HG03196 (cell line): Measurements from ENCODE around the gene CDH2.

Experiments
- ATAC-seq: cut with Tn5 transposase; IDR thresholded peaks from one replicate; pipeline ENCODE4 v1.9.1; 2021; ENCODE audit not compliant: unreplicated experiment

CDH2 gene

GRCh38 chr18:28127763-28128658, 48.9 kb downstream of the CDH2 start:
- no peak for ATAC-seq

- no peak for ATAC-seq
Measured at GRCh38 chr18:28127228-28127627, 49.7 kb downstream of the CDH2 start.

- no peak for ATAC-seq
Measured at GRCh38 chr18:28126768-28127167, 50.2 kb downstream of the CDH2 start.

- no peak for ATAC-seq
Measured at GRCh38 chr18:28125051-28125450, 51.9 kb downstream of the CDH2 start.

GRCh38 chr18:28124131-28125029, 52.5 kb downstream of the CDH2 start:
- no peak for ATAC-seq

GRCh38 chr18:28123401-28124030, 53.4 kb downstream of the CDH2 start:
- no peak for ATAC-seq

GRCh38 chr18:28120828-28121515, 56.0 kb downstream of the CDH2 start:
- no peak for ATAC-seq

- no peak for ATAC-seq
Measured at GRCh38 chr18:28116461-28116860, 60.5 kb downstream of the CDH2 start.

- ATAC-seq: no peak
Measured at GRCh38 chr18:28115149-28115550, 61.8 kb downstream of the CDH2 start.

- ATAC-seq: no peak
Measured at GRCh38 chr18:28114472-28114871, 62.5 kb downstream of the CDH2 start.

GRCh38 chr18:28113271-28114029, 63.5 kb downstream of the CDH2 start:
- ATAC-seq: no peak

GRCh38 chr18:28112056-28112470, 64.9 kb downstream of the CDH2 start:
- no peak for ATAC-seq

GRCh38 chr18:28110924-28111323, 66.0 kb downstream of the CDH2 start:
- no peak for ATAC-seq

- no peak for ATAC-seq
Measured at GRCh38 chr18:28109781-28110560, 67.0 kb downstream of the CDH2 start.

- ATAC-seq: no peak
Measured at GRCh38 chr18:28108814-28109213, 68.1 kb downstream of the CDH2 start.

GRCh38 chr18:28108254-28108653, 68.7 kb downstream of the CDH2 start:
- ATAC-seq: no peak

GRCh38 chr18:28099237-28099636, 77.7 kb downstream of the CDH2 start:
- ATAC-seq: no peak

GRCh38 chr18:28095631-28096030, 81.3 kb downstream of the CDH2 start:
- ATAC-seq: no peak

- no peak for ATAC-seq
Measured at GRCh38 chr18:28095041-28095440, 81.9 kb downstream of the CDH2 start.
